Measurements from ENCODE around the gene ZMYND11. TPM values are rescaled to one million over a fixed set of nuclear protein-coding genes. Genes with fewer than 3 reads are reported as not detected.

ZMYND11 gene
- total and polyA plus RNA-seq, 9 of the 15 experiments (the other 6 are each of a cell fraction or from before 2014, with no cell fraction given) = 2.7 to 13.8 (median 8.8) TPM

DNA sequence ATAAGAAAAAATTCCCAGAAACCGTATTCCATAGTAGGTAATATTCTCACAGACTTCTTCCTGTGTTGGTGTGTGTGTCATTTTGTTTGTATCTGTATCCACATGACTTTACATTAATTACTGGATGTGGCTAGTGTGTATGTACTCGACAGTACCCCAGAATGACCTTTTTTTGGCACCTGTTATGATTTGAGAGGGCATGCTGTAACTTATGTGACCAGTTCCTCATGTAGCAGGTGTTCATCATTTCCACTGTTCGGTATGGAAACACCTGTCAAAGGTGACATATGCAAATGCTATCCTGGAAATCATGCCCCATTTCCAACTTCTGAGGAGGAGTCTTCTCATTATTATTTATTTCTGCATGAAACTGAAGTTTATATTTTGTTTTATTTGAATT lies 89.3 kb downstream of the ZMYND11 start (continued):
- TF ChIP-seq ADNP (tag; IDR thresholded peaks at IDR 0.05) = no peak
- no peak for TF ChIP-seq POLR2A (conservative IDR thresholded peaks at IDR 0.05)
- TF ChIP-seq BACH1 (tag; IDR thresholded peaks at IDR 0.05) = no peak
- TF ChIP-seq, protein P1, sequence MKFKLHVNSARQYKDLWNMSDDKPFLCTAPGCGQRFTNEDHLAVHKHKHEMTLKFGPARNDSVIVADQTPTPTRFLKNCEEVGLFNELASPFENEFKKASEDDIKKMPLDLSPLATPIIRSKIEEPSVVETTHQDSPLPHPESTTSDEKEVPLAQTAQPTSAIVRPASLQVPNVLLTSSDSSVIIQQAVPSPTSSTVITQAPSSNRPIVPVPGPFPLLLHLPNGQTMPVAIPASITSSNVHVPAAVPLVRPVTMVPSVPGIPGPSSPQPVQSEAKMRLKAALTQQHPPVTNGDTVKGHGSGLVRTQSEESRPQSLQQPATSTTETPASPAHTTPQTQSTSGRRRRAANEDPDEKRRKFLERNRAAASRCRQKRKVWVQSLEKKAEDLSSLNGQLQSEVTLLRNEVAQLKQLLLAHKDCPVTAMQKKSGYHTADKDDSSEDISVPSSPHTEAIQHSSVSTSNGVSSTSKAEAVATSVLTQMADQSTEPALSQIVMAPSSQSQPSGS (CRISPR knock-in tag; IDR thresholded peaks at IDR 0.05) = no peak
- no peak for TF ChIP-seq RFX1 (IDR thresholded peaks at IDR 0.05)
- no peak for TF ChIP-seq NBN (IDR thresholded peaks at IDR 0.05; ENCODE audit: low read depth)

DNA sequence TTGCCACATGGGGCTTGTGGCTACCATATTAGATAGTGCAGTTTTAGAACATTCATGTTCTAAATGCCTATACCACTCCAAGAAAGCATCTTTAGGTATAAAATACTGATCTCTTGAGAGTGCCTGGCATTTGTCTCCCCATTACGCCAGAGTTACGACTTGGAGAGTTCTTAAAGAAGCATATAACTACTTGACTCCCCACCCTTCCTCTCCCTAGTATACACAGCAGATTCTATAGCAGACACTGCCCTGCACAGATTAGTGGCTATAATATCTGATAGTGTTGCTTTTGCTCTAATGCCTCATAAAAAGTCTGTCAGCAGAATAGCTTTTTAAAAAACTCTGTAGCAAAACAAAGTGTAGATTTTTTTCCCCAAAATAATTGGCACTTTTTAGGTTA lies 90.8 kb downstream of the ZMYND11 start:
- intact Hi-C loops (cut with micrococcal nuclease) (no loop called here), in situ Hi-C loops (cut with MboI) (no loop called here)
- H3K36me3 ChIP-seq (ENCODE audit: control insufficient read depth, insufficient read depth, low read length) = no peaks in the 10 kb centered on the region
- no peak overlapping the region for H2AFZ ChIP-seq (ENCODE audit: low read depth, low read length)
- FAIRE-seq (no peak), ATAC-seq (no peak), DNase-seq (ENCODE audit: extremely low read depth in 1 of 4, low spot score in 3 of 4) (no peak)
- H4K20me1 ChIP-seq (replicated peaks; ENCODE audit: control insufficient read depth, insufficient read depth, low read length) = no peaks in the 10 kb centered on the region
- no peak overlapping the region for H3K4me3 ChIP-seq
- H3K9ac ChIP-seq (ENCODE audit: insufficient read depth in 1 of 2, low read depth in 2 of 2, low read length in 2 of 2) = no peak overlapping the region
- CTCF ChIA-PET (ENCODE audit: low intra/inter-chr PET ratio) = no interaction called here
- no peaks in the 10 kb centered on the region for H3K79me2 ChIP-seq (ENCODE audit: control insufficient read depth, insufficient read depth, low read length)
- no peak overlapping the region for H3K27ac ChIP-seq (ENCODE audit: extremely low read depth, low read depth, low read length)
- no peaks in the 10 kb centered on the region for H3K27me3 ChIP-seq (ENCODE audit: control insufficient read depth in 2 of 2, insufficient read depth in 2 of 2, low read length in 2 of 2)
- H3K9me3 ChIP-seq (replicated peaks; ENCODE audit: control insufficient read depth, insufficient read depth, low read depth, low read length) = no peaks in the 10 kb centered on the region
- H3K9me1 ChIP-seq (ENCODE audit: control insufficient read depth, insufficient read depth, low read length) = no peaks in the 10 kb centered on the region
- no peak overlapping the region for H3K4me2 ChIP-seq (ENCODE audit: insufficient read depth, low read length)
- H3K4me1 ChIP-seq (replicated peaks in 1 of 2; ENCODE audit: control insufficient read depth in 2 of 2, insufficient read depth in 2 of 2, low read length in 2 of 2) = no peaks in the 10 kb centered on the region
- POLR2A ChIA-PET = no interaction called here
- no peak for TF ChIP-seq ZNF354B (CRISPR knock-in tag; IDR thresholded peaks at IDR 0.05)
- TF ChIP-seq, protein P2, sequence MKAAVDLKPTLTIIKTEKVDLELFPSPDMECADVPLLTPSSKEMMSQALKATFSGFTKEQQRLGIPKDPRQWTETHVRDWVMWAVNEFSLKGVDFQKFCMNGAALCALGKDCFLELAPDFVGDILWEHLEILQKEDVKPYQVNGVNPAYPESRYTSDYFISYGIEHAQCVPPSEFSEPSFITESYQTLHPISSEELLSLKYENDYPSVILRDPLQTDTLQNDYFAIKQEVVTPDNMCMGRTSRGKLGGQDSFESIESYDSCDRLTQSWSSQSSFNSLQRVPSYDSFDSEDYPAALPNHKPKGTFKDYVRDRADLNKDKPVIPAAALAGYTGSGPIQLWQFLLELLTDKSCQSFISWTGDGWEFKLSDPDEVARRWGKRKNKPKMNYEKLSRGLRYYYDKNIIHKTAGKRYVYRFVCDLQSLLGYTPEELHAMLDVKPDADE (conservative IDR thresholded peaks at IDR 0.05; ENCODE audit: control insufficient read depth, low read depth, low read length) = no peak
- TF ChIP-seq ZNF436 (CRISPR knock-in tag; IDR thresholded peaks at IDR 0.05) = no peak
- TF ChIP-seq, protein P3, sequence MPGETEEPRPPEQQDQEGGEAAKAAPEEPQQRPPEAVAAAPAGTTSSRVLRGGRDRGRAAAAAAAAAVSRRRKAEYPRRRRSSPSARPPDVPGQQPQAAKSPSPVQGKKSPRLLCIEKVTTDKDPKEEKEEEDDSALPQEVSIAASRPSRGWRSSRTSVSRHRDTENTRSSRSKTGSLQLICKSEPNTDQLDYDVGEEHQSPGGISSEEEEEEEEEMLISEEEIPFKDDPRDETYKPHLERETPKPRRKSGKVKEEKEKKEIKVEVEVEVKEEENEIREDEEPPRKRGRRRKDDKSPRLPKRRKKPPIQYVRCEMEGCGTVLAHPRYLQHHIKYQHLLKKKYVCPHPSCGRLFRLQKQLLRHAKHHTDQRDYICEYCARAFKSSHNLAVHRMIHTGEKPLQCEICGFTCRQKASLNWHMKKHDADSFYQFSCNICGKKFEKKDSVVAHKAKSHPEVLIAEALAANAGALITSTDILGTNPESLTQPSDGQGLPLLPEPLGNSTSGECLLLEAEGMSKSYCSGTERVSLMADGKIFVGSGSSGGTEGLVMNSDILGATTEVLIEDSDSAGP (CRISPR knock-in tag; IDR thresholded peaks at IDR 0.05) = no peak
- TF ChIP-seq, protein P4, sequence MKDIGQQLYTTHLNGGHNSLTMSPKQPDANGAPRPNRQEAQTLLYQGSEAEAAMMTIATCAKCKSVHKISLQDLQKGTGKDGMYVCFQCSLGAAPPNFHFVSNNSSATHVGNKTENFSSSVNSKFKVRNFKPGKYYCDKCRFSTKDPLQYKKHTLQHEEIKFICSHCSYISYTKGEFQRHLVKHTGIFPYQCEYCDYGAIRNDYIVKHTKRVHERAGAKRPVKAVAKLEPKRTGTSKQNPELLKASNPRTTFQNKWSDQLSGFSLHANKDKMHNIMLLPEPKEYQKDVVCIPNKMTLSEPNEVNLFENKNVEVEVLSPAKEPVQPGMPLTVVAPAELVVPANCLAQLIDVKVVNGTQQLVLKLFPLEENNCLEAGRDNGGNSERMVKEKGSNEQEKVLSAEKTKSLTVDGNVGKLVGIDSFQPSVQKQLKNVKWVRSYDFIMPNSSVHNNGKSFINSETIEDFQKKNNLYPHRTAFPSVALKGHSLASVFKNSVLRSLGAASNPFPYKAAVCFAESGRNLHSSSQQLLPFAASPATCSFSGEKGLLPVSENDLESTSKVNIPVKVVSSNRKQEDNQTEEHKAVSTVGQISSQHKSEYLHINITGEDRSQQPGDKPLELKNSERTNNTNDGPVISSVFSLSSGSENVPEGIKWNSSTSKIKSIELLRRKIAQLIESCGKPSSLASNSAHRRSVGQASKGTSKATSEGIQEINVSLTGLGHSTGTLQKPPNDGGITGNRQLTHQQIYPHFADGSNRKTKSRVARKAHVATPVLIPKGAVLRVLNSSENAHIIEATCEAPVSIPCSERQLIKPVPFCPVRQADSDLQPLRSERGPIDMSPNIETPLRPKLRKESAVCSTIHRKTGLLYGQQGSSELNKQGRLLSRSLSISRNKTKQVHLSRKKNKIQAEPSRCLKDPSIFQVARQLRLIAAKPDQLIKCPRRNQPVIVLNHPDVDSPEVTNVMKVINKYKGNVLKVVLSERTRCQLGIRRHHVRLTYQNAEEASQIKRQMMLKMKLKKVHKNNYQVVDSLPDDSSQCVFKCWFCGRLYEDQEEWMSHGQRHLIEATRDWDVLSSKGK (CRISPR knock-in tag; IDR thresholded peaks at IDR 0.05) = no peak
- TF ChIP-seq ELF1 (tag; IDR thresholded peaks at IDR 0.05) = no peak
- whole genome bisulfite sequencing (ENCODE audit: insufficient coverage, low coverage, missing lambda C conversion rate) = 27% methylated on average over 2 of the region's 2 CpGs
- BruUV-seq (replicated peaks) = no TSS peak

All from K562 (cell line).